Left lung (tissue), 10 donors: ENCODE data around the gene SUCLG2. TPM values are rescaled to one million over a fixed set of nuclear protein-coding genes. Genes with fewer than 3 reads are reported as not detected.

Experiments
- ATAC-seq: fragments of 200-7000 bp; cut with Tn5 transposase; one replicate; pipeline ENCODE4 v1.9.1; 2020; ENCODE audit warnings: moderate library complexity
- DNase-seq, 4 donors: peaks; one replicate each; pipeline ENCODE4 v3.0.0-alpha.2; 2013 to 2020
- H3K27ac ChIP-seq, 2 donors: fragments of 200-600 bp; sonication (generic) in 1 of 2; one replicate each; pipeline versions ENCODE4 v1.5.0 to v1.8.0; 2020 to 2021
- H3K27me3 ChIP-seq, 2 donors: fragments of 200-600 bp; sonication (generic) in 1 of 2; one replicate each; pipeline versions ENCODE4 v1.5.0 to v1.8.0; 2020 to 2021
- H3K36me3 ChIP-seq, 2 donors: fragments of 200-600 bp; sonication (generic) in 1 of 2; one replicate each; pipeline versions ENCODE4 v1.5.0 to v1.8.0; 2020 to 2021
- H3K4me1 ChIP-seq, 2 donors: fragments of 200-600 bp; one replicate each; pipeline ENCODE4 v1.8.0; 2021
- H3K4me3 ChIP-seq, 2 donors: fragments of 200-600 bp; sonication (generic) in 1 of 2; one replicate each; pipeline versions ENCODE4 v1.5.0 to v1.8.0; 2020 to 2021; ENCODE audit warnings: mild to moderate bottlenecking in 1 of 2
- H3K9me3 ChIP-seq, 2 donors: fragments of 200-600 bp; sonication (generic) in 1 of 2; one replicate each; pipeline versions ENCODE4 v1.5.0 to v1.8.0; 2020 to 2021
- CTCF ChIP-seq, 2 donors: fragments of 200-600 bp; sonication (generic) in 1 of 2; IDR thresholded peaks; one replicate each; pipeline versions ENCODE4 v1.5.0 to v1.8.0; 2021; ENCODE audit warnings: antibody characterized with exemption in 2 of 2
- intact Hi-C, 2 donors: fragments of 100-400 bp; cut with DNase I; formaldehyde crosslinking; loops; one replicate each; pipeline versions ENCODE4 v1.11.2 to v1.14.2; 2022
- polyA plus RNA-seq, 6 donors: library from polyadenylated mRNA; unstranded; fragments of 120-200 nt; gene quantifications; one replicate each; pipeline ENCODE4 v1.2.1, GENCODE V29; 2013; ENCODE audit not compliant: insufficient read length in 6 of 6
- total RNA-seq, 2 donors: library from RNA; stranded (reverse); fragmentation: NEBNext Ultra II Directional; extraction: Animal tissue kit (Norgen Biotek cat#: 25700); gene quantifications; one replicate each; pipeline ENCODE4 v1.2.1, GENCODE V29; 2021
- donor health status: DM: no; HTN: yes; CAD: no.
- donor health status: DM: no; HTN: no; CAD: no.

SUCLG2 gene
- total and polyA plus RNA-seq, 8 donors, result 52.7 to 74.1 (median 60.0) TPM

- DNase-seq (no peak), ATAC-seq (no peak)
- Histone ChIP-seq H3K27ac (no peak overlapping the region), H3K4me3 (no peak overlapping the region), H3K9me3 (no peaks in the 10 kb centered on the region), H3K36me3 (peaks cover 0 to 5% of the 10 kb centered on the region in 2 donors), H3K27me3 (no peaks in the 10 kb centered on the region), H3K4me1 (no peaks in the 10 kb centered on the region)
- intact Hi-C loops, result no loop called here
- no peak for TF ChIP-seq CTCF (IDR thresholded peaks at IDR 0.05)
These were observed 204.3 kb downstream of the SUCLG2 start for GRCh38 chr3:67450153-67450552.

GRCh38 chr3:67447393-67447792, 207.0 kb downstream of the SUCLG2 start:
- no peak for ATAC-seq
- no peak for TF ChIP-seq CTCF (IDR thresholded peaks at IDR 0.05)
- no peaks in the 10 kb centered on the region for H3K4me1 ChIP-seq
- H3K4me3 ChIP-seq, result no peak overlapping the region
- no peak for DNase-seq
- no peak overlapping the region for H3K27ac ChIP-seq
- H3K36me3 ChIP-seq, result no peaks in the 10 kb centered on the region
- H3K27me3 ChIP-seq, result no peaks in the 10 kb centered on the region
- no peaks in the 10 kb centered on the region for H3K9me3 ChIP-seq
- intact Hi-C loops, result no loop called here

- TF ChIP-seq CTCF (IDR thresholded peaks at IDR 0.05), result no peak
- H3K27me3 ChIP-seq, result no peaks in the 10 kb centered on the region
- no peaks in the 10 kb centered on the region for H3K4me1 ChIP-seq
- DNase-seq (no peak), ATAC-seq (no peak)
- H3K4me3 ChIP-seq, result no peak overlapping the region
- H3K27ac ChIP-seq, result no peak overlapping the region
- intact Hi-C loops, result no loop called here
- no peaks in the 10 kb centered on the region for H3K9me3 ChIP-seq
- no peaks in the 10 kb centered on the region for H3K36me3 ChIP-seq
These were observed 216.6 kb downstream of the SUCLG2 start for GRCh38 chr3:67437789-67438188.

- TF ChIP-seq CTCF (IDR thresholded peaks at IDR 0.05), result no peak
- H3K27me3 ChIP-seq, result no peaks in the 10 kb centered on the region
- H3K4me3 ChIP-seq, result no peak overlapping the region
- no peaks in the 10 kb centered on the region for H3K9me3 ChIP-seq
- H3K4me1 ChIP-seq, result no peaks in the 10 kb centered on the region
- intact Hi-C loops, result no loop called here
- ATAC-seq (no peak), DNase-seq (no peak)
- H3K36me3 ChIP-seq, result no peaks in the 10 kb centered on the region
- no peak overlapping the region for H3K27ac ChIP-seq
These were observed 217.3 kb downstream of the SUCLG2 start for GRCh38 chr3:67437090-67437489.

GRCh38 chr3:67433109-67433508, 221.3 kb downstream of the SUCLG2 start:
- Histone ChIP-seq H3K4me3 (no peak overlapping the region), H3K9me3 (no peaks in the 10 kb centered on the region), H3K27me3 (no peaks in the 10 kb centered on the region), H3K4me1 (no peaks in the 10 kb centered on the region), H3K27ac (no peak overlapping the region), H3K36me3 (no peaks in the 10 kb centered on the region)
- no peak for DNase-seq
- ATAC-seq, result no peak
- intact Hi-C loops, result no loop called here
- no peak for TF ChIP-seq CTCF (IDR thresholded peaks at IDR 0.05)
